PC-9 (cell line): ENCODE results near the gene SUMF2.

Experiments
- EZH2 ChIP-seq: fragments of 200-600 bp; sonication (generic); IDR thresholded peaks from 2 replicates; pipeline ENCODE4 v1.8.0; 2017; ENCODE audit warnings: antibody characterized with exemption, low read depth
- TF ChIP-seq, protein P1 (sequence below): fragments of 200-600 bp; sonication (generic); conservative IDR thresholded peaks from 2 replicates; pipeline ENCODE4 v1.6.1; 2017; ENCODE audit warnings: mixed run types, antibody characterized with exemption, mild to moderate bottlenecking, moderate library complexity

DNA sequence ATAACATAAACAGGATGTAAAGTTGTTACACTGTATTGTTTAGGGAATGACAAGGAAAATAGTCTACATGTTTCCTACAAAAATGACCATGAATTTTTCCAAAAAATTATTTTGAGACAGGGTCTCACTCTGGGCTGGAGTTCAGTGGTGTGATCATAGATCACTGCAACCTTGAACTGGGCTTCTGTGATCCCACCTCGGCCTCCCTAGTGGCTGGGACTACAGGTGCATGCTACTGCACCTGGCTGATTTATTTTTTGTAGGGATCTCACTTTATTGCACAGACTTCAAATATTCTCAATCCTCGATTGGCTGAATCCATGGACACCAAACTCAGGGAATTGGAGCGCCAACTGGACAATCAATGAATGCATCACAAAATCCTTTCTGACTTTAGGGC is 35.6 kb downstream of the SUMF2 start:
- no peak for TF ChIP-seq EZH2
- TF ChIP-seq, protein P1, sequence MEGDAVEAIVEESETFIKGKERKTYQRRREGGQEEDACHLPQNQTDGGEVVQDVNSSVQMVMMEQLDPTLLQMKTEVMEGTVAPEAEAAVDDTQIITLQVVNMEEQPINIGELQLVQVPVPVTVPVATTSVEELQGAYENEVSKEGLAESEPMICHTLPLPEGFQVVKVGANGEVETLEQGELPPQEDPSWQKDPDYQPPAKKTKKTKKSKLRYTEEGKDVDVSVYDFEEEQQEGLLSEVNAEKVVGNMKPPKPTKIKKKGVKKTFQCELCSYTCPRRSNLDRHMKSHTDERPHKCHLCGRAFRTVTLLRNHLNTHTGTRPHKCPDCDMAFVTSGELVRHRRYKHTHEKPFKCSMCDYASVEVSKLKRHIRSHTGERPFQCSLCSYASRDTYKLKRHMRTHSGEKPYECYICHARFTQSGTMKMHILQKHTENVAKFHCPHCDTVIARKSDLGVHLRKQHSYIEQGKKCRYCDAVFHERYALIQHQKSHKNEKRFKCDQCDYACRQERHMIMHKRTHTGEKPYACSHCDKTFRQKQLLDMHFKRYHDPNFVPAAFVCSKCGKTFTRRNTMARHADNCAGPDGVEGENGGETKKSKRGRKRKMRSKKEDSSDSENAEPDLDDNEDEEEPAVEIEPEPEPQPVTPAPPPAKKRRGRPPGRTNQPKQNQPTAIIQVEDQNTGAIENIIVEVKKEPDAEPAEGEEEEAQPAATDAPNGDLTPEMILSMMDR = 0 out of 2 replicates have a peak, but pooled peaks have one; percentile 28
